NCI-H1417 treated with DMSO at 0.1 percent for 48 hours (cell line): ENCODE results near the gene ANKRD40CL.
"Not testable (repeated sequence)": the region's sequence is repeated elsewhere in the genome, so short reads cannot be mapped to it uniquely, and the experiment has no call there.

ENCODE experiments used
- DNase-seq: peaks from one replicate; lab custom pipeline; 2025; lab: John Stamatoyannopoulos, UW

Gene ANKRD40CL

DNA sequence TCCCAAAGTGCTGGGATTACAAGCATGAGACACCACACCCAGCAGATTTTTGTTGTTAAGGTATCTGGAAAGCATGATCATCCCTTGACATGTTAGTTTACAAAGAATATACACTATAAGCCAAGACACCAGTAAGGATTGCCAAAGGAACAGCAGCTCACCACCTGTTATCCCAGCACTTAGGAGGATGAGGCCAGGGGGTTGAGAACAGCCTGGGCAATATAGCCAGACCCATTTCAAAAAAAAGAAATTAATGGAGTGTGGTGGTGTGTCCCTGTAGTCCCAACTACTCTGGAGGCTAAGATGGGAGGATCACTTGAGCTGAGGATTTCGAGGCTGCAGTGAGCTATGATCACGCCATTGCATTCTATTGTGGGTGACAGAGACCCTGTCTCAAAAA, 5.1 kb downstream of the ANKRD40CL start:
- DNase-seq = no peak

DNA sequence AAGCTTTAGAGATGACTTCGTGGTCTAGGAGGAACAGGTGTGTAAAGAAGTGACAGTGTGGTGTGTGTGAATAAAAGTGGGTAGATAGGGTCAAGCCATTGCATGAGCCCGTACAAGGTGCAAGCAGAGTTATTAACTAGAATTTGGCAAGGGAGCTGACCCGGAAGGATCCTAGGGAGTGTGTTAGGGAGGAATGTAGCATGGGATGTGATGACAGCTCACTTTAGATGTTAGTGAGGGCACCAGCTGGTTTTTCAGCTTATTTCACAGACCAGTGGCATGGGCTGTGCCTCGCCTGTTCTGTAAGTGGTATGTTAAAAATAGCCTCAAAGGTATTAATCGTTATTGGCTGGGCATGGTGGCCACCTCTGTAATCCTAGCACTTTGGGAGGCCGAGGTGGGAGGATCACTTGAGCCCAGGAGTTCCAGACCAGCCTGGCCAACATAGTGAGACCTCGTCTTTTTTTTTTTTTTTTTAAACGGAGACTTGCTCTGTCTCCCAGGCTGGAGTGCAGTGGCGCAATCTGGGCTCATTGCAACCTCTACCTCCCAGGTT, 8.3 kb downstream of the ANKRD40CL start:
- DNase-seq = no peak

DNA sequence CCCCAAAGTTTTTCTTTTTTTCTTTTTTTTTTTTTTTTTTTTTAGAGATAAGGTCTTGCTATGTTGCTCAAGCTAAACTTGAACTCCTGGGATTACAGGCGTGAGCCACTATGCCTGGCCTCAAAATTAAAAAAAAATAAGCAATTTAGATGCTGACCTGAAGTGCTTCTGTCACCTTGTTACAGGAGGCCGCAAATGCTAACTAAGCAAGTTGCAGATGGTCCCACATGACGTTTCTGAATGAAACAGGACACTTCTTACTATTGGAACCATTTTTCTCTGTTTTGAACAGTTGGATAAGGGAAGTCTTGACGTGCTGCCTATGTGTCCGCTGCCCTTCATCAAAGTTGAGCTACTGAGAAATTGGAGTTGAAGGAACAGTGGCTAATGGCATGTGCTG, 8.8 kb downstream of the ANKRD40CL start:
- DNase-seq = no peak

DNA sequence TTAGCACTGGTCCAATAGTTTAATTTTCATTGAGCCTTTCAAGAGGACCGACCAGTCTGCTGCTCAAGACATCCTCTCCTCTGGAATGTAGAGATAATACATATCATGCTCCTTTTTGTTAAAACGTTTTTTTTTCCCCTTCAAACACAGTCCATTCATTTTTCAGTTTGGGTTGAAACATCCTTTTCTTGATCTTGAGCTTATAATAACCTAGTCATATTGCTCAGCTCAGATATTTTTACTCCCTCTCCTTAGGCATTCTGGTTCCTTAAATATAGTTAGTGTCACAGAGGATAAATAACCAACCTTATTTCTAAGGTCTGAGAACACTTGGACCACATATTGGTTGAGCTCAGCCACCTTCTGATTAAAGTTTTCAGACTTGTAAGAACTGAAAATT, 12.8 kb downstream of the ANKRD40CL start:
- DNase-seq = no peak

DNA sequence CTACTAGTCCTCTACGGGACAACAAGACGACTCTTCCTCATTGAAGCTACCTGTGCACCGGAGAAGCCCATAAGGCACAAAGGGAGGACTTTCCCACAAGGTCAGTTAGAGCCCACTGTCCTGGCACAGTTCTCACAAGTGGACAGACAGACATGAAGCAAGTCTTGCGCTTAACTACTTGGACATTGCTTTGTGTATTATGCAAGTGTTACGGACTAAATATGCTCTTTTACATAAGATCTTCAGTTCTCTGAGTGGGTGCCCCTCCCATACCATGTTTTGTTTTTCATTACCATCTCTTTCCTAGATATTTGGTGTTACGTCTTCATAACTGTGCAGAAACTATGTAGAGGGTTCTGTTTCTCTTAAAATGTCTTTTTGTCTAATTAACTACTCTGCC, 18.1 kb downstream of the ANKRD40CL start:
- no peak for DNase-seq

DNA sequence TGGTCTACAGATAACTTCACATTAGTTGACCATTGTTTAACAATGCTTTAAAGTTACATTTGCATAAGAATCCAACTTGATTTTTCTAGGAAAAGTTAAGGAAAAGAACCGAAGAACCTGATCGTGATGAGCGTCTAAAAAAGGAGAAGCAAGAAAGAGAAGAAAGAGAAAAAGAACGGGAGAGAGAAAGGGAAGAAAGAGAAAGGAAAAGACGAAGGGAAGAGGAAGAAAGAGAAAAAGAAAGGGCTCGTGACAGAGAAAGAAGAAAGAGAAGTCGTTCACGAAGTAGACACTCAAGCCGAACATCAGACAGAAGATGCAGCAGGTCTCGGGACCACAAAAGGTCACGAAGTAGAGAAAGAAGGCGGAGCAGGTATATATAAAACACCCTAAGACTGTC, 21.7 kb downstream of the ANKRD40CL start:
- no peak for DNase-seq

DNA sequence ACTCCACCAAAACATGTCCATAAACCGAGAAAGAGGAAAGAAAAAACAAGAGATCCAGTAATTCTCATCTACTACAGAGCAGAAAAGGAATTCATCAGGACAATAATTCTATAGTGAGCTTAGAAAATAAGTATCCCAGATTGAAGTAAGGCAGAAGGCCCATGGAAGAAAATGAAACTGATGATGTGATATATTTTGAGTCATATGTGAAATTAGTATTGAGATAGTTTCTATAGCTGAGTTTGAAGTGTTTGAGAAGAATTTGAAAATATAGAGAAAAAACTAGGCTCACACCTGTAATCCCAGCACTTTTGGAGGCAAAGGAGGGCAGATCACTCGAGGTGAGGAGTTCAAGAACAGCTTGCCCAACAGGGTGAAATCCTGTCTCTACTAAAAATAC, 28.2 kb downstream of the ANKRD40CL start:
- no peak for DNase-seq

DNA sequence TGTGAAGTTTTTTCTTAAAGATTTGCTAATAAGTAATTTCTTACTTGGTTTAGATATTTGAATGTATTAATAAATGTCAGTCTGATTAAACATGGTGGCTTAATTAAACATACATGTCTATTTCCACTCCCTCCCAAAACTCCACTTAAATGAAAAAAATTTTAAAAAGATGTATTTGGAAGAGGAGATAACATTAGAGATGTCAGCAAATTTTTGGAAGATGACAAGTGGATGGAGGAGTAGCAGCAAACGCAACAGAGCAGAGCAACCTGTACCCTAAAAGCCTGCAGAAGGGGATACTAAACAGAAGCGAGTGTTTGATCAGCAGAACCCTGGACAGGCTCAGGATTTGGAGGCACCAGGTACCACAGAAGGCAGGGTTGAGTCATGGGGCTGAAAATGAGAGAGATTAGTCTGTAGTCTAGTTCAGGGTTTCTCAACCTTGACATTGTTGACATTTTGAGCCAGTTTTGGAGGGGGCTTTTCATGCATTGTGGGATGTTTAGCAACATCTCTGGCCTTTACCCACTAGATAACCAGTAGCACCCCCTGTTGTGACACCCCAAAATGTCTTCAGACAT, 30.1 kb downstream of the ANKRD40CL start:
- no peak for DNase-seq

DNA sequence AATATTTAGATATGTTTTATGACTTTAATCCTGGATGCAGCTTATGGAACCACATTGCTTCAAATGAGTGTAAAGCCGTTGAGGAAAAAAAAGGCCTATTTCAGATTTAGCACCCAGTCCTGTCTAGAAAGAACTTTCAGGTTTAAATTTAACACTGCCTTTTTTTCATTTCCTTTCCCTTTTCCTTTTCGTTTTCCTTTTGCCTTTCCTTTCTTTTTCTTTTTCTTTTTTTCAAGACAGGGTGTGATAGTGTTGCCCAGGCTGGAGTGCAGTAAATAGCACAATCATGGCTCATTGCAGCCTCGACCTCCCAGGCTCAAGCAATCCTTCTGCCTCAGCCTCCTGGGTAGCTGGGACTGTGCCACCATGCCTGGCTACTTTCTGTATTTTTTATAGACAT, 32.0 kb downstream of the ANKRD40CL start:
- no peak for DNase-seq

DNA sequence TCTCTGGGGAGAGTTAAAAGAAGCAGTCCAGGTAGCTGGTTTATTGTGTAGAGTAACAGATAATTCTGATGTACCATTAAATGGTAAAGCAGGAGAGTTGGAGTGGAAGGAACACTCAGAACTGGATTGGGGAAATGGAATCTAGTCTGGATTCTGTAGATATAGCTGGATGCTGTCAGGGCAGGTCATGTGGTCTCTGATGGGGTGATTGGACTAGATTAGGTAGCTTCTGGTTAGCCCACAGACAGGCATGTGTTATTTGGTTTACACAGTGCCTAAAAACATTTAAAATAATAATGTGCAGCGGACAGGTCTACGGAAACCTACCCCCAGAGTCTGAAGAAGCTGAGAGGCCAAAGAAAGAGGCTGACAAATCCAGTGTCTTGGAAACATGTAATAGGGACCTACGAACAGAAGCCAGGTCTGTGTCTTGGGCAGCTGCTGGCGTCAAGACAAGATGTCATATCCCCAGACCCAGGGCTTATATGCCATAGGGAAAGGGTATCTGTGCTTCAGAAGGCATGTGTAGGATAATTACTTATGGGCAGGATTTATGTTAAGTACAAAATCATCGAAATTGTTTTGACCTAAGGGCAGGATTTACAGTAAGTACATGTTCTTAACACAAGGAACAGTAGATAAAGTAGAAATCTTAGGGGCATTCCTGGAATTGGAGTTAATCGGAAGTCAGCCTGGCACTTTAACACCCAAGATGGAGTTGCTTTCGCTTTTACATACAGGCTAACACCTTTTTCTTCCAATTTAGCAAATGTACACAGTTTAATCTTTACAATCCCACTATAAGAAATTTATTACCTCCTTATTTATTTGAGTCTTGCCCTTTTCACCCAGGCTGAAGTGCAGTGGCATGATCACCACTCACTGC, 35.5 kb downstream of the ANKRD40CL start:
- DNase-seq = no peak

DNA sequence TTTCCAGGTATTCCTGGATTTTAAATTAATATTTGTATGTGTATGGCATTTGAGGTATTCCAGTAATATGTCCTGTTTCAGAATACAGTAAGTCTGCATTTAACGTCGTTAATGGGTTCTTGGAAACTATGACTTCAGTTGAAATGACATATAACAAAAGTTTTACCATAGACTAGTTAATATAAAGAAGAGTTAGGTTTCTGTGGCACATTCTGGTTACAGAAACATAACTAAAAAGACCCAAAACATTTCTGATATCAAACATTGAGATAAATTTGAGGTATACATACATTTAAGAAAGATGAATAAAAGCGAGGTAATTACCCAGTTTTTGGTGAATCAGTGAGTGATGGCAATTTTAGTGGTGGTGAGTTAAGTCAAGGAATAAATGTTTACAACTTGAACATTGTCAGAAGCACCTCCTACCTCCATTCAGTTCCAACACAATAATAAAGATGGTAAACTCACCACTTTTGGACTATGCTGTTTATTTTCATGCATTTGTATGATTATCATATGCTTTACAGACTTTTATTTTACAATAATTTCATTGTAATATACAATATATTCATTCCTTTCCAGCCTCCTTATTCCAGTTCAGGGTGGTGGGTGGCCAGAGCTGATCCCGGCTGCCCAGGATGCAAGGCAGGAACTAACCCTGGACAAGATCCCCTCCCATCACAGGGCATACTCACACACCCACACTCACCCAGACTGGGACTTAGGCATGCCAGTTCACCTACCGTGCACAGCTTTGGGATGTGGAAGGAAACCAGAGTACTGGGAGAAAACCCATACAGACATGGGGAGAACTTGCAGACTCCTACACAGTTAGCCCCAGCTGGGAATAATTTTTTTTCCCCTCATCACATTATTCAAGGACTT, 38.2 kb downstream of the ANKRD40CL start:
- no peak for DNase-seq

DNA sequence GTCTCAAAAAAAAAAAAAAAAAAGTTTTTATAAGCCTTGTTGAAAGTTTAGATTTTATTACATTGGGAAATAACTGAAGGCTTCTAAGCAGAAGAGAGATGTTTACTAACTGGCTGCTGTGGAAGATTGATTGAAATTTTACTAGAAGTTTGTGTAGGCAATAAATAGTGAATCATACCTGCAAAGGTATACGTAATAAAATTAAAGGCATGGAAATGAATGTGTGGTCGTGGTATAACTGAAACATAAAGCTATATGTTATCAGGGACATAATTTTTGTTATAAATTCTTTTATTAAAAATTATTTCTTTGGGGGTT, 39.2 kb downstream of the ANKRD40CL start:
- no peak for DNase-seq

DNA sequence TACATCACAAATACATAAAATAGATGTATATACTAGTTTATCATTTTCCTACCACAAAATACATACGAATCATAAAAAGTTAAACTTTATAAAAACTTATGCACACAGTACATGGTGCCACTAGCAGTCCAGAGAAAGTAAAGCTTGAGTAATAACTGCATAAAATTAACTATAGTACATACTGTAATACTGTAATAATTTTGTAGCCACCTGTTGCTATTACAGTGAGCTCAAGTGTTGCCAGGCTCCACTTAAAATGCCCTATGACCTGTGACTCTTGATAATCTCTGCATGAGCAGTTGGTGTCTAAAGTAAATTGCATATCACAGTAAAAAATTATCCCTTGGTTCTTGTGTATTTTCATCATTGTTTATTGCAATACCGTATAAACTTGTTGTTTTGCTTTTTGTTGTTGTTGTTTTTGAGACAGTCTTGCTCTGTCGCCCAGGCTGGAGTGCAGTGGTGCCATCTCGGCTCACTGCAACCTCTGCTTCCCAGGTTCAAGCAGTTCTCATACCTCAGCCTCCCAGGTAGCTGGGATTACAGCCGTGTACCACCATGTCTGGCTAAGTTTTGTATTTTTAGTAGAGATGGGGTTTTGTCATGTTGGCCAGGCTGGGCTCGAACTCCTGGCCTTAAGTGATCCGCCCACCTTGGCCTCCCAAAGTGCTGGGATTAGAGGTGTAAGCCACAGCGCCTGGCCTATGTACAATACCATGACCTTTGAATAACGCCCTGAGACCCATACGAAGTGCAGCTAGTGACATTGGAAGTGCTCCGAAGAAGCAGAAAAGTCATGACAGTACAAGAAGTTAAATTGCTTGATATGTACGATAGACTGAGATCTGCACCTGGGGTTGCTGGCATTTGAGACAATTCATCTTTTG, 41.3 kb downstream of the ANKRD40CL start:
- DNase-seq = no peak

DNA sequence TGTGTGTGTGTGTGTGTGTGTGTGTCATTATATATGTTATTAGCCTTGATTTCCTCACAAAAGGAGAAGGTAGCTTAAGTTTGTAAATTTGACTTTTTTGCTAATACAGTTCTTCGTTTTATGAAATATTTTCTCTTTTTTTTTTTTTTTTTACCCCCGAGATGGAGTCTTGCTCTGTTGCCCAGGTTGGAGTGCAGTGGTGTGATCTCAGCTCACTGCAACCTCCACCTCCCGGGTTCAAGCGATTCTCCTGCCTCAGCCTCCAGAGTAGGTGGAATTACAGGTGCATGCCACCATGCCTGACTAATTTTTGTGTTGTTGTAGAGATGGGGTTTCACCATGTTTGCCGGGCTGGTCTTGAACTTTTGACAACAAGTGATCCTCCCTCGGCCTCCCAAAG, 42.7 kb downstream of the ANKRD40CL start:
- DNase-seq = not testable (repeated sequence)

DNA sequence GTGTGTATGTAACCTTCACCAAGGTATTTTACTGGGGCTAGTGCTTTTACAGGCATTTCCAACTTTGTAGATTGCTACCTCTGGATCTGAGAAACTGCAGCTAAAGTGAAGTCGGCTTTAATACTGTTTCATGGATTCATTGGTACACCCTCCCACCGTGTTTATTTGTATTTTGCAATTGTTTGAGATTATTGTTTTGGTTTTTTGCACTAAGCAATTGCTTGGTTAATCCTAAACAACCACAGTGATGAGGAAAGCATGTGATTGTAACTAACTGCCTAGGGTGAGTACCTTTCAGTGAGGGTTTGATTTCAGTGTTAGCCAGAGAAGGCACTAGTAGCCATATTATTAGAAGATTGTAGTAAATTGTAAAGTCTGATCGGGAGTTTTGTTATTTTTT, 44.6 kb downstream of the ANKRD40CL start:
- no peak for DNase-seq

DNA sequence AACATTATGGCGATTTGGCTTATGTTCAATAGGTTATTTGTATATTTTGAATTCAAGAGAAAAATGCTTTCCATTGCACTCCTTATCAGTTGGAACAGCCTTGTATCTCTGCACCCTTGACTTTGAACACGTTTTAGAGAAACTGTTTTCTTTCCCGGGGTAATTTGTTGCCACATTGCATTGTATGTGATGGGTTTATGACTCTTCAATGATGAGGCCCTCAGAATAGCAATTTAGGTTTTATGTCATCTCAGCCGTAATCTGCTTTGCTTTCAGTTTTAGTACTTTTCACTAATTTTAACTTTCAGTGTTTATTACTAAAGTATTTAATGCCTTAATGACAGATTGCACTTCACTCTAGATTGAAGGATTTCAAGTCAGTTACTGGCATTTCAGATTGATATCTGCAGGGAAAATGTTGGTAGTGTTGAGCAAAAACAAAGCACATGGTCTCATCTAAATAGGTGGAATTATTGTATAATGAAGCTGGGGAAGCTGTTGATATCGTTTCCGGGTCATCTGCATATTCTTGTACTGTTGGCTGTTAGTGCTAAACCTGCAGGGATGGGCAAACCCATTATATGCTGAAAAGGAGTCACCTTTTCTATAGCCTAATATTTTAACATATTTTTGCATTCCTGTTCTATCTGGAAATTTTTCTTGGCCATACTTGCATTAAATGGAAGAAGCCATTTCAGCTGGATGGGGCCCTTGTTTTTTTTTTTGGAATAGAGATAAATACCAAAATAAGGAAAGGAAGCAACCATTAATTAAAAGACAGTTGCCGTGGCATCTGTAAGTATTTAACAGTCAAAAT, 45.9 kb downstream of the ANKRD40CL start:
- no peak for DNase-seq

DNA sequence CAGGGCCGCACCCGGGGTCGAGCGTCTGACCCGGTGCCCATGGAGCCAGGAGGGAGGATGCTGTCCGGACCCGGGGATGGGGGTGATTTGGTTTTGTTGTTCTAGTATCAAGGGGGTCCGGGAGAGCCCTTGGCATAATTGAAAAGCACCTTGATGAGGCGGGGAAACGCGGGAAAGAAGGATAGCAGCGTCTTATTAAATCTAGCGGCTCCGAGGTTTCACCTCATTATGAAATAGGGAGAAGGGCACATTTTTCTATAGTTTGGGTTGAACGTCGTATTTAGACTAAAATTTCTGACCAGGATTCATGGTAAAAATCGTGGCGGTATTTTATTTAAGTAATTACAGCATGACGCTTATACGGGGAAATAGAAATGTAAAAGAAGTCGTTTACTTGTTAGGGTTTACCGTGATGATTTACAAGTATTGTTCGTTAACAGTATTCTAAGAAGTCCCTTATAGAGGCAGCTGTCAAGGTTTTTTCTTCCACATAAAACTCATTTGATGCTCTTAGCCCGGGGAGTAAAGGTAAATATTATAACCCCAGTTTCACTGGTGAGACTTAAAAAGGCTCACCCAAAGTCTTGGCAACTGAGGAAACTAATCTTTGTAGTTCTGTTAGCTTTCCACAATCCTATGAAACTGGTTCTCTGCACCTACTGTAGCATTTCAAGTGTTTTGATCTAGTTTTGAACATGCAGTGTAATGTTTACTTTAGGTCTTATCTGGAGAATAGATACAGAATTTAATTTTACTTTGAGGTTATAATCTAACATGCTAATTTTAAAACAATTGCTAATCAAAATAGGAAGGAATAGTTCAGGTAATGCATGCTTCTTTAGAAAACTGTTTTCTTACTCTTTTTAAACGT, 47.2 kb downstream of the ANKRD40CL start:
- DNase-seq = no peak

DNA sequence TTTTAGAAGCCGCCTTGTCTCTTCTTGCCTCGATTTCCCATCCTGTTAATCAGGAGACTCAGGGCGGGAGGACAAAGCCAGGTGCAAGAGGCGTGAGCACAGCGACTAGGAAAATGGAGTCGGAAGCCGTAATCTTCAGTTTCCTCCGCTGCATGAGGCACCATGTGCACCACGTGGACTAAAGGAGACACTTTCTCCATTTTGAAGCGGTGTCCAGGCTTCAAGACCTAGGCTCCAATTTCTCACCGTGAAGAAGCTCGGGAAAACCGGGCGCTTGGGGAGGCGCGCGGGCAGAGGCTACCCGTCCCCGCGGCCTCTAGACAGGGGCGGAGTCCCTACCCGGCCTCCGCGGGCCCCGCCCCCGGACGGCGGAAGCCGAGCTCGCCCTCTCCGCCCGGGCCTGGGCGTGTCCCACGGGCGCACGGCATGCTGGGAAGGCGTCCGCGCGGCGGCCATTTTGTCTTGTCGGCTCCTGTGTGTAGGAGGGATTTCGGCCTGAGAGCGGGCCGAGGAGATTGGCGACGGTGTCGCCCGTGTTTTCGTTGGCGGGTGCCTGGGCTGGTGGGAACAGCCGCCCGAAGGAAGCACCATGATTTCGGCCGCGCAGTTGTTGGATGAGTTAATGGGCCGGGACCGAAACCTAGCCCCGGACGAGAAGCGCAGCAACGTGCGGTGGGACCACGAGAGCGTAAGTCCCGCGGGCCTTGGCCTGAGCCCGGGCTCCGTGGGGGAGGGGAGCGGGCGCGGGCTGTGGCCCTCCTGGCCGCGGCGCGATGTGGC, 48.0 kb downstream of the ANKRD40CL start, which contains the start of gene LUC7L3:
TSS of gene LUC7L3 (plus strand) at position 460 of the 780 bp plus-strand sequence. CDS start at position 590, 130 bp downstream.
- peak; percentile 66 for DNase-seq

DNA sequence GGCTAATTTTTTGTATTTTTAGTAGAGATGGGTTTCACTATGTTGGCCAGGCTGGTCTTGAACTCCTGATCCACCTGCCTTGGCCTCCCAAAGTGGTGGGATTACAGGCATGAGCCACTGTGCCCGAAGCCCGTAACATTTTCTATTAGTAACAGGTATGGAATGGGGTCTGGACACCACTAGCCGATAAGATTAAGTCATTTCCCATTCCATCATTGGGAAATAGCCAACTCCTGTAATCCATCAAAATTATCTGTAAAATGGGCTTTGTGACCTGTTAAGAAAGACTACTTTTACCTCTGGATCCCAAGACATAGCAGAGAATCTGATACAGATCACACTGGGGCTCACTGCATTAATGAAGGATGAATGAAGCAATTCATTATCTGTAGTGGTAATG, 51.8 kb downstream of the ANKRD40CL start:
- no peak for DNase-seq
